Measurements from ENCODE around the gene RRAD. TPM values are rescaled to one million over a fixed set of nuclear protein-coding genes. Genes with fewer than 3 reads are reported as not detected.
A peak's percentile ranks its signal among the peaks of the same experiment; 100 is the strongest.

Gene RRAD
- total RNA-seq, 1 experiment from 2014 or later: 0.19 TPM

- TF ChIP-seq, protein P1, sequence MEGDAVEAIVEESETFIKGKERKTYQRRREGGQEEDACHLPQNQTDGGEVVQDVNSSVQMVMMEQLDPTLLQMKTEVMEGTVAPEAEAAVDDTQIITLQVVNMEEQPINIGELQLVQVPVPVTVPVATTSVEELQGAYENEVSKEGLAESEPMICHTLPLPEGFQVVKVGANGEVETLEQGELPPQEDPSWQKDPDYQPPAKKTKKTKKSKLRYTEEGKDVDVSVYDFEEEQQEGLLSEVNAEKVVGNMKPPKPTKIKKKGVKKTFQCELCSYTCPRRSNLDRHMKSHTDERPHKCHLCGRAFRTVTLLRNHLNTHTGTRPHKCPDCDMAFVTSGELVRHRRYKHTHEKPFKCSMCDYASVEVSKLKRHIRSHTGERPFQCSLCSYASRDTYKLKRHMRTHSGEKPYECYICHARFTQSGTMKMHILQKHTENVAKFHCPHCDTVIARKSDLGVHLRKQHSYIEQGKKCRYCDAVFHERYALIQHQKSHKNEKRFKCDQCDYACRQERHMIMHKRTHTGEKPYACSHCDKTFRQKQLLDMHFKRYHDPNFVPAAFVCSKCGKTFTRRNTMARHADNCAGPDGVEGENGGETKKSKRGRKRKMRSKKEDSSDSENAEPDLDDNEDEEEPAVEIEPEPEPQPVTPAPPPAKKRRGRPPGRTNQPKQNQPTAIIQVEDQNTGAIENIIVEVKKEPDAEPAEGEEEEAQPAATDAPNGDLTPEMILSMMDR (conservative IDR thresholded peaks at IDR 0.05; ENCODE audit: low read depth, low read length): no peak
- no peak for TF ChIP-seq EZH2 (IDR thresholded peaks at IDR 0.05; ENCODE audit: borderline replicate concordance, low read depth, low read length, poor library complexity, severe bottlenecking)
- no peak for DNase-seq (ENCODE audit: low spot score)
- H3K36me3 ChIP-seq (ENCODE audit: insufficient read depth, low read length, poor library complexity, severe bottlenecking): peaks cover 47% of the 10 kb centered on the region
- H3K4me3 ChIP-seq (ENCODE audit: low read depth, low read length, poor library complexity, severe bottlenecking): no peak overlapping the region
- no peaks in the 10 kb centered on the region for H3K27me3 ChIP-seq (replicated peaks; ENCODE audit: insufficient read depth, low read depth, low read length, poor library complexity)
- ChIA-PET CTCF (no interaction called here), POLR2A (ENCODE audit: low non-redundant PET) (no interaction called here)
- no TSS peak for BruUV-seq (replicated peaks)
- no peak overlapping the region for H3K27ac ChIP-seq (ENCODE audit: low read depth, low read length, poor library complexity, severe bottlenecking)
- no peaks in the 10 kb centered on the region for H3K9me3 ChIP-seq (ENCODE audit: low read depth, low read length, poor library complexity, severe bottlenecking)
- intact Hi-C loops (cut with micrococcal nuclease; ENCODE audit: unreplicated experiment): no loop called here
- peaks cover 12% of the 10 kb centered on the region for H3K4me1 ChIP-seq (ENCODE audit: insufficient read depth, low read length, poor library complexity, severe bottlenecking)
Measured at GRCh38 chr16:66885491-66885890, 39.8 kb downstream of the RRAD start.

GRCh38 chr16:66882702-66883101 lies 42.6 kb downstream of the RRAD start:
- TF ChIP-seq, protein P1 (conservative IDR thresholded peaks at IDR 0.05; ENCODE audit: low read depth, low read length): no peak
- TF ChIP-seq EZH2 (IDR thresholded peaks at IDR 0.05; ENCODE audit: borderline replicate concordance, low read depth, low read length, poor library complexity, severe bottlenecking): no peak
- Histone ChIP-seq H3K27me3 (replicated peaks; ENCODE audit: insufficient read depth, low read depth, low read length, poor library complexity) (no peaks in the 10 kb centered on the region), H3K27ac (ENCODE audit: low read depth, low read length, poor library complexity, severe bottlenecking) (no peak overlapping the region), H3K9me3 (ENCODE audit: low read depth, low read length, poor library complexity, severe bottlenecking) (no peaks in the 10 kb centered on the region), H3K4me3 (ENCODE audit: low read depth, low read length, poor library complexity, severe bottlenecking) (no peak overlapping the region), H3K4me1 (ENCODE audit: insufficient read depth, low read length, poor library complexity, severe bottlenecking) (peaks cover 12% of the 10 kb centered on the region), H3K36me3 (ENCODE audit: insufficient read depth, low read length, poor library complexity, severe bottlenecking) (peaks cover 40% of the 10 kb centered on the region)
- DNase-seq (ENCODE audit: low spot score): no peak
- CTCF ChIA-PET: interaction anchor here (2.0 kb wide), 1 partner anchor 10 kb away, joined by 12 read pairs; no protein-coding TSS in a partner anchor
- no TSS peak for BruUV-seq (replicated peaks)
- intact Hi-C loops (cut with micrococcal nuclease; ENCODE audit: unreplicated experiment): no loop called here
- POLR2A ChIA-PET (ENCODE audit: low non-redundant PET): no interaction called here

- H3K4me3 ChIP-seq (ENCODE audit: low read depth, low read length, poor library complexity, severe bottlenecking): peak overlapping the region; percentile 96
- H3K9me3 ChIP-seq (ENCODE audit: low read depth, low read length, poor library complexity, severe bottlenecking): no peaks in the 10 kb centered on the region
- CTCF ChIA-PET: interaction anchor here (2.0 kb wide), 1 partner anchor 9 kb away, joined by 12 read pairs; no protein-coding TSS in a partner anchor
- DNase-seq (ENCODE audit: low spot score): no peak
- H3K36me3 ChIP-seq (ENCODE audit: insufficient read depth, low read length, poor library complexity, severe bottlenecking): peaks cover 35% of the 10 kb centered on the region
- TF ChIP-seq, protein P1 (conservative IDR thresholded peaks at IDR 0.05; ENCODE audit: low read depth, low read length): no peak
- no peak for TF ChIP-seq EZH2 (IDR thresholded peaks at IDR 0.05; ENCODE audit: borderline replicate concordance, low read depth, low read length, poor library complexity, severe bottlenecking)
- H3K27ac ChIP-seq (ENCODE audit: low read depth, low read length, poor library complexity, severe bottlenecking): no peak overlapping the region
- no peaks in the 10 kb centered on the region for H3K27me3 ChIP-seq (replicated peaks; ENCODE audit: insufficient read depth, low read depth, low read length, poor library complexity)
- no TSS peak for BruUV-seq (replicated peaks)
- intact Hi-C loops (cut with micrococcal nuclease; ENCODE audit: unreplicated experiment): no loop called here
- H3K4me1 ChIP-seq (ENCODE audit: insufficient read depth, low read length, poor library complexity, severe bottlenecking): peaks cover 8% of the 10 kb centered on the region
- POLR2A ChIA-PET (ENCODE audit: low non-redundant PET): no interaction called here
Measured at GRCh38 chr16:66881964-66882508, 43.3 kb downstream of the RRAD start.
